Measurements from ENCODE around the gene ITGB1. TPM values are rescaled to one million over a fixed set of nuclear protein-coding genes. Genes with fewer than 3 reads are reported as not detected.
"Not testable (repeated sequence)": the region's sequence is repeated elsewhere in the genome, so short reads cannot be mapped to it uniquely, and the experiment has no call there.

ITGB1 gene
- total and polyA plus RNA-seq, 11 donors = 150 to 1,693 (median 701) TPM

DNA sequence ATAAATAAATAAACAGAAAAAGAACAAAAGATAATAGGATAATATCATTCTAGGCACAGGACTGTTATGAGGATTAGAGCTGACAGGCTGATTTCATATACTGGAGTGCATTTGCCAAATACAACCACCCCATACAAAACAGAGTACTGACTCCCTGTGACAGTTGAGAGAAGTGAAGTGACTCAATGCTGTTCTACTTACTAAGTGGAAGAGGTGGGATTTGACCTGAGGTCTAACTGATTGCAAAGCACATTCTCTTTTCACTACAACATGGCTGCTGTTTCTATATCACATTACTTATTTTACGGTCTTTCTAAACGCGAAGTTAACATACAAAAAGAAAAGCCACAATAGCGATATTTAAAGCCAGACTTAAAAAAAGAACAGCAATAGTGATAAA is 51.4 kb downstream of the ITGB1 start:
- no peak for TF ChIP-seq POLR2A (IDR thresholded peaks at IDR 0.05)
- TF ChIP-seq, protein P1, sequence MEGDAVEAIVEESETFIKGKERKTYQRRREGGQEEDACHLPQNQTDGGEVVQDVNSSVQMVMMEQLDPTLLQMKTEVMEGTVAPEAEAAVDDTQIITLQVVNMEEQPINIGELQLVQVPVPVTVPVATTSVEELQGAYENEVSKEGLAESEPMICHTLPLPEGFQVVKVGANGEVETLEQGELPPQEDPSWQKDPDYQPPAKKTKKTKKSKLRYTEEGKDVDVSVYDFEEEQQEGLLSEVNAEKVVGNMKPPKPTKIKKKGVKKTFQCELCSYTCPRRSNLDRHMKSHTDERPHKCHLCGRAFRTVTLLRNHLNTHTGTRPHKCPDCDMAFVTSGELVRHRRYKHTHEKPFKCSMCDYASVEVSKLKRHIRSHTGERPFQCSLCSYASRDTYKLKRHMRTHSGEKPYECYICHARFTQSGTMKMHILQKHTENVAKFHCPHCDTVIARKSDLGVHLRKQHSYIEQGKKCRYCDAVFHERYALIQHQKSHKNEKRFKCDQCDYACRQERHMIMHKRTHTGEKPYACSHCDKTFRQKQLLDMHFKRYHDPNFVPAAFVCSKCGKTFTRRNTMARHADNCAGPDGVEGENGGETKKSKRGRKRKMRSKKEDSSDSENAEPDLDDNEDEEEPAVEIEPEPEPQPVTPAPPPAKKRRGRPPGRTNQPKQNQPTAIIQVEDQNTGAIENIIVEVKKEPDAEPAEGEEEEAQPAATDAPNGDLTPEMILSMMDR (IDR thresholded peaks at IDR 0.05) = no peak
- H3K4me1 ChIP-seq = peaks cover 0 to 13% (median 2%) of the 10 kb centered on the region in 12 donors
- H3K27ac ChIP-seq = no peak overlapping the region
- H3K27me3 ChIP-seq = no peaks in the 10 kb centered on the region
- H3K9me3 ChIP-seq = no peaks in the 10 kb centered on the region
- ATAC-seq = no peak
- intact Hi-C loops (cut with DNase I) = loop anchor here in 1 of 10 donors (10.0 kb wide), 1 partner anchor 98 kb away; no protein-coding TSS in a partner anchor
- H3K36me3 ChIP-seq = peaks cover 0 to 100% (median 92%) of the 10 kb centered on the region in 9 donors
- DNase-seq = no peak
- no peak overlapping the region for H3K4me3 ChIP-seq
- WGBS, 4 donors = 81 to 95% (median 92%) methylated on average over 4 of the region's 4 CpGs

DNA sequence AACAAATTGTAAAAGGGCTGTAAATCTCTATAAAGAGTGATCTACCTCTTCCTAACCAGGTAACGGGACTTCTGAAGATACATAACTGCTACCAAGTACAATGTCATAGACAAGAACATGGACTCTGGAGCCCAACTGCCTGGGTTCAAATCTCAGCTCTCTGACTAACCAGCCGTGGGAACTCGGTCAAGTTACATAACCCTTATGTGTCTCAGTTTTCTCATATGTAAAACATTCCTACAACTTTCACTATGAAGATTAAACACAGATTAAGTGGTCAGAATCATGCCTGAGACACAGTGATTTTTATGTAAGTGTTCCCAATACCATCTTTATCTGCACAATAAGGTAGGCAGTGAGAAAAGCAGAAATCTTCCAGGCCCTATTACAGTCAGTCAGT is 52.6 kb downstream of the ITGB1 start:
- Histone ChIP-seq H3K36me3 (peaks cover 0 to 93% (median 84%) of the 10 kb centered on the region in 9 donors), H3K4me3 (no peak overlapping the region), H3K27me3 (no peaks in the 10 kb centered on the region), H3K27ac (no peak overlapping the region), H3K4me1 (peaks cover 0 to 13% (median 0%) of the 10 kb centered on the region in 12 donors), H3K9me3 (no peaks in the 10 kb centered on the region)
- intact Hi-C loops (cut with DNase I) = loop anchor here in 1 of 10 donors (10.0 kb wide), 1 partner anchor 99 kb away; no protein-coding TSS in a partner anchor
- TF ChIP-seq, protein P1 (IDR thresholded peaks at IDR 0.05) = no peak
- TF ChIP-seq POLR2A (IDR thresholded peaks at IDR 0.05) = no peak
- no peak for DNase-seq
- no peak for ATAC-seq
- 91 to 97% (median 96%) methylated on average over 3 of the region's 3 CpGs for WGBS, 4 donors

DNA sequence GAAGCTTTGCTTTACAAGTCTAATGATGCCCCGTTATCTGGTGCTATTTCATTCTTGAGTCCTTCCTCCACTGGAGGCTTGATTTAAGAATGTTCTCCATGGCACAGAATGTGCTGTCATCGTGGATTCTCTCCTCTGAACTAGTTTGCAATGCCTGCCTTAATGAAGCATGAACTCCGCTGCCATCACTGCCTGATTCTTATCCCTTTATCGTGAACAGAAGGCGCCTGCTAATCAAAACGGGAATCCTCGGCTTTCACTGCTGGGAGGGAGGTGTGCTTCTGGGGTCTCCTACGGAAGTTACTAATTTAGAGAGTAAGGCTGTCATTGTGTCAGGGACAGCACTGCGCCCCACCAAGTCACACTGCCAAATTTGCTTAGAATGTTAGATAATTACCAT is 56.2 kb downstream of the ITGB1 start:
- TF ChIP-seq, protein P1 (IDR thresholded peaks at IDR 0.05) = no peak
- no peak for TF ChIP-seq POLR2A (IDR thresholded peaks at IDR 0.05)
- no peak for ATAC-seq
- Histone ChIP-seq H3K36me3 (peaks cover 0 to 91% (median 80%) of the 10 kb centered on the region in 9 donors), H3K4me3 (no peak overlapping the region), H3K4me1 (peaks cover 0 to 13% (median 0%) of the 10 kb centered on the region in 12 donors), H3K27me3 (no peaks in the 10 kb centered on the region), H3K27ac (peak overlapping the region in 1 of 12 donors; percentile 1), H3K9me3 (no peaks in the 10 kb centered on the region)
- 74 to 89% (median 84%) methylated on average over 9 of the region's 9 CpGs for WGBS, 4 donors
- DNase-seq = no peak
- intact Hi-C loops (cut with DNase I) = loop anchor here in 2 of 10 donors (5.0 to 10.0 kb wide), 2 partner anchors 35 to 103 kb away; no protein-coding TSS in a partner anchor

DNA sequence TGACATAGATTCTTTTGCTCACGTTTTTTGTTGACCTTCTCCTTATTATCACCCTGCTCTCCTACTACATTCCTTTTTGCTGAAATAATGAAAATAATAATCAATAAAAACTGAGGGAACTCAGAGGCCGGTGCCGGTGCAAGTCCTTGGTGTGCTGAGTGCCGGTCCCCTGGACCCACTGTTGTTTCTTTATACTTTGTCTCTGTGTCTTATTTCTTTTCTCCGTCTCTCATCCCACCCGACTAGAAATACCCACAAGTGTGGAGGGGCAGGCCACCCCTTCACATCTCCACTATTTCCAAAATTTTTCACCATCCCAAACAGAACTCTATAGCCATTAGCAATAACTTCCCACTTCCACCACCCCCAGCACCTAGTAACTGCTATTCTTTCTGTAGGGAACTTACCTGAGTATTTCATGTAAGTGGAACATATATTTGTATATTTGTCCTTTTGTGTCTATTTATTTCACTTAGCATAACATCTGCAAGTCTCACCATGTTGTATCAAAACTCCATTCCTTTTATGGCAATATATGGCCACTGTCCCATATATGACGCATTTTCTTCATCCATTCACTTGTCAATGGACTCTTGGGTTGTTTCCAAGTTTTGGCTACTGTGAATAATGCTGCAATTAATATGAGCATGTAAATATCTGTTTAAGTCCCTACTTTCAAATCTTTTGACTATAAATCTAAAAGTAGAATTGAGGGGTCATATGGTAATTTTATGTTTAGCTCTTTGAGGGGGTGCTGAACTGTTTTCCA is 62.6 kb downstream of the ITGB1 start:
- WGBS, 4 donors = 91 to 93% (median 93%) methylated on average over 7 of the region's 7 CpGs
- H3K27ac ChIP-seq; ATAC-seq; H3K27me3 ChIP-seq; H3K4me1 ChIP-seq; H3K4me3 ChIP-seq; H3K9me3 ChIP-seq; DNase-seq; intact Hi-C loops (cut with DNase I): not testable (repeated sequence)
- H3K36me3 ChIP-seq = peaks cover 0 to 54% (median 41%) of the 10 kb centered on the region in 9 donors

Data from heart left ventricle (tissue), 16 donors.